ENCODE data around the gene SUPT20HL1.
"Not testable (repeated sequence)": the region's sequence is repeated elsewhere in the genome, so short reads cannot be mapped to it uniquely, and the experiment has no call there.

Gene SUPT20HL1

GRCh38 chrX:24360272-24360671 lies at the start of gene SUPT20HL1:
SUPT20HL1 (plus strand) TSS chrX:24360639; CDS start chrX:24362761, 2,122 bp downstream.
- DNase-seq = no peak

- not testable (repeated sequence) for DNase-seq
Observed at GRCh38 chrX:24310916-24311315, 49.5 kb upstream of the SUPT20HL1 start.

GRCh38 chrX:24311507-24312248 lies 48.8 kb upstream of the SUPT20HL1 start:
- not testable (repeated sequence) for DNase-seq

GRCh38 chrX:24312249-24312607 lies 48.2 kb upstream of the SUPT20HL1 start:
- not testable (repeated sequence) for DNase-seq

GRCh38 chrX:24314019-24314635 lies 46.3 kb upstream of the SUPT20HL1 start, which contains the start of gene SUPT20HL2:
SUPT20HL2 (minus strand) TSS chrX:24314069; CDS start chrX:24313315, 754 bp downstream.
- no peak for DNase-seq

- DNase-seq = no peak
Observed at GRCh38 chrX:24316111-24316510, 44.3 kb upstream of the SUPT20HL1 start.

GRCh38 chrX:24317567-24317966 lies 42.9 kb upstream of the SUPT20HL1 start:
- DNase-seq = no peak

GRCh38 chrX:24321741-24322395 lies 38.6 kb upstream of the SUPT20HL1 start:
- no peak for DNase-seq

- DNase-seq = no peak
Observed at GRCh38 chrX:24325231-24325630, 35.2 kb upstream of the SUPT20HL1 start.

- no peak for DNase-seq
Observed at GRCh38 chrX:24332878-24333277, 27.6 kb upstream of the SUPT20HL1 start.

GRCh38 chrX:24333371-24333770 lies 27.1 kb upstream of the SUPT20HL1 start:
- no peak for DNase-seq

GRCh38 chrX:24334461-24334860 lies 26.0 kb upstream of the SUPT20HL1 start:
- no peak for DNase-seq

GRCh38 chrX:24335871-24336270 lies 24.6 kb upstream of the SUPT20HL1 start:
- no peak for DNase-seq

- DNase-seq = no peak
Observed at GRCh38 chrX:24339911-24340310, 20.5 kb upstream of the SUPT20HL1 start.

GRCh38 chrX:24340501-24340900 lies 19.9 kb upstream of the SUPT20HL1 start:
- no peak for DNase-seq

- DNase-seq = no peak
Observed at GRCh38 chrX:24341795-24342194, 18.6 kb upstream of the SUPT20HL1 start.

GRCh38 chrX:24343719-24344118 lies 16.7 kb upstream of the SUPT20HL1 start:
- DNase-seq = no peak

GRCh38 chrX:24347881-24348280 lies 12.6 kb upstream of the SUPT20HL1 start:
- no peak for DNase-seq

GRCh38 chrX:24350217-24350616 lies 10.2 kb upstream of the SUPT20HL1 start:
- DNase-seq = no peak

- no peak for DNase-seq
Observed at GRCh38 chrX:24355095-24355494, 5.3 kb upstream of the SUPT20HL1 start.

GRCh38 chrX:24357106-24357505 lies 3.3 kb upstream of the SUPT20HL1 start:
- no peak for DNase-seq

- DNase-seq = not testable (repeated sequence)
Observed at GRCh38 chrX:24362089-24362745, 1.8 kb downstream of the SUPT20HL1 start.

- not testable (repeated sequence) for DNase-seq
Observed at GRCh38 chrX:24363432-24364181, 3.2 kb downstream of the SUPT20HL1 start.
